ENCODE data around the gene DNALI1. TPM values are rescaled to one million over a fixed set of nuclear protein-coding genes. Genes with fewer than 3 reads are reported as not detected.
A peak's percentile ranks its signal among the peaks of the same experiment; 100 is the strongest.
"Not testable (repeated sequence)": the region's sequence is repeated elsewhere in the genome, so short reads cannot be mapped to it uniquely, and the experiment has no call there.

Gene DNALI1
- total RNA-seq = 2.0 and 3.2 TPM in 2 replicates

- peak; percentile 70 for DNase-seq (ENCODE audit: low read depth, low spot score)
Measured at GRCh38 chr1:37556712-37557196, at the start of gene DNALI1. TSS of gene DNALI1 (plus strand) at chr1:37556940. CDS start at chr1:37556995, 55 bp downstream.

- no peak for DNase-seq (ENCODE audit: low read depth, low spot score)
Measured at GRCh38 chr1:37509181-37509580, 47.6 kb upstream of the DNALI1 start.

DNA sequence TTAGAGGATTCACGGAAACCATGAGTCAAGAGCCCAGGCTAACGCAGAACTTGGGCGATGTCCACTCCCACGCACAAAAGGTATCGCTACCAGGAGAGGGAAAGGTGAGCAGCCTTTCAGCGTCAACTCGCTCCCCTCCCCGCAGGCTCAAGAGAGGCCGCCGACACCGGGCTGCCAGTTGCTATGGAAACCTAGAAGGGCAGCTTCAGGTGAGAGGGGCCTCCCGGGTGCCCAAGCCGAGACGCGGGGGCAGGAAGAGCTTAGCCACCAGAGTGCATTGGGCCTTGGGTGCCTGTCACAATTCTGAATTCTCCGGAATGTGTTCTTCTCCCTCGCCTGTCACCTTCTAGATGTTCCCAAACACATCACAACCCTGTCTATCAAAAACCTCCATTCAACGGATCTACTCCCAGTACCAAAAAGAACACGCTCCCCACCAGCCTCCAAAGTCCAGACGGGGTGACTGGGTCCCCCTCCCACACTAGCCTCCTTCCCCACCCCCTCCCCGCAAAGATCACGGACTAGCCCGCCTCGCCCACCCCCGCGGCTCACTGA, 42.9 kb upstream of the DNALI1 start:
- DNase-seq (ENCODE audit: low read depth, low spot score) = no peak

GRCh38 chr1:37514350-37515184, 42.2 kb upstream of the DNALI1 start, which contains the start of gene MEAF6:
TSS of gene MEAF6 (minus strand) at chr1:37514766. CDS start at chr1:37514746, 20 bp downstream.
- DNase-seq (ENCODE audit: low read depth, low spot score) = peak; percentile 30

DNA sequence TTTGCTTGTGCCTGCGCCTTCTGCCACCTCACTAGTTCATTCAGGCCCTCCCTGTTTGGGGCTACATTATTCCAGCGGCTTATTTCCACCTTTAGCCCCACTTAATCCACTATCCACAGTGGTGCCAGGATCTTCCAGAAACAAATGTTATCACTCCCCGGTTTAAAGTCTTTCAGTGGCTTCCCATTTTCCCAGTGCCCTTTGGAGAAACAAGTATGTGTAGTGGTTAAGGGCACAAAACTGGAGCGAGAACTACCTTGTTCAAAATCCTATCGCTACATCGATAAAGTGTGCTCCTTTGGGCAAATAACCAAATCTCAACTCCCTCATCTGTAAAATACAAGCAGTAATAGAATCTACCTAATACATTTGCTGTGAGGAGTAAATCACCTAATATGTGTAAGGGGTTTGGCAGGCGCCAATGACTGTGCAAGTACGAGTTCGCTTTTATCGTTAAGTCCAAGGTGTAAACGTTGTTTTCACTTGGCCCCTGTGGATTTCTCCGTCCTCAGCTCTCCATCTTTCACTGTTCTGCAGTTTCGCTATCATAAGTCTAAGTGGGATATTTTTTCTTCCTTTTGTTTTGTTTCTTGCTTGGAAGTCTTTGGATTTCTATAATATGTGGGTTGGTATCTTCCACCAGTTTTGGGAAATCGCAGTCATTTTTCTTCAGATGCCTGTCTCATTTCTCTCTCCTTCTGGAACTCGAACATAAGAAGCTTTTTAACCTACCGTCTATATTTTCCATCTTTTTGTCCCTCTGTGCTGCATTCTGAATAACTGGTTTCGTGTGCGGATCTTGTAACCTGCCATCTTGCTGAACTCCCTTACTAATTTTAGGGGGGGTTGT, 41.3 kb upstream of the DNALI1 start:
- DNase-seq (ENCODE audit: low read depth, low spot score) = no peak

DNA sequence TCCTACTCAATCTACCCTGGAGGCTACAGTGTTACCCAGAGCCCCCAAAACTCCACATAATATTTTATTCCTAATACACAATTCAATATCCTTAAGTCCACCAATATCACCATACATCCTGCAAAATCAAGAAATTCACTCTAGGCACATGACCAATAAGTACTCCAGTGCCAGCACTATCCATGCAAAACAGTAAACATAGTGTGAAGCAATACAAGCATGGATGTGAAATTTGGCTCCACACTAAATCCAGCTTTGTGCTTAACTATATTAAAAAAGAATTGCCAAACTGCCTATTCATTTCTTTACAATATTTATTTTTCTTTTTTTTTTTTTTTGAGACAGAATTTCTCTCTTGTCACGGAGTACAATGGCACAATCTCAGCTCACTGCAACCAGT, 39.2 kb upstream of the DNALI1 start:
- no peak for DNase-seq (ENCODE audit: low read depth, low spot score)

- not testable (repeated sequence) for DNase-seq (ENCODE audit: low read depth, low spot score)
Measured at GRCh38 chr1:37518241-37518640, 38.5 kb upstream of the DNALI1 start.

DNA sequence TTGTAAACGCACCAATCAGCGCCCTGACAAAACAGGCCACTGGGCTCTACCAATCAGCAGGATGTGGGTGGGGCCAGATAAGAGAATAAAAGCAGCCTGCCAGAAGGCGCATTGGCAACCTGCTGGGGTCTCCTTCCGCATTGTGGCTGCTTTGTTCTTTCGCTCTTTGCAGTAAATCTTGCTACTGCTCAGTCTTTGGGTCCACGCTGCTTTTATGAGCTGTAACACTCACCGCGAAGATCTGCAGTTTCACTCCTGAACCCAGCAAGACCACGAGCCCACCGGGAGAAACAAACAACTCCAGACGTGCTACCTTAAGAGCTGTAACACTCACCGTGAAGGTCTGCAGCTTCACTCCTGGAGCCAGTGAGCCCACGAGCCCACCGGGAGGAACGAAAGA, 37.8 kb upstream of the DNALI1 start:
- DNase-seq (ENCODE audit: low read depth, low spot score) = not testable (repeated sequence)

DNA sequence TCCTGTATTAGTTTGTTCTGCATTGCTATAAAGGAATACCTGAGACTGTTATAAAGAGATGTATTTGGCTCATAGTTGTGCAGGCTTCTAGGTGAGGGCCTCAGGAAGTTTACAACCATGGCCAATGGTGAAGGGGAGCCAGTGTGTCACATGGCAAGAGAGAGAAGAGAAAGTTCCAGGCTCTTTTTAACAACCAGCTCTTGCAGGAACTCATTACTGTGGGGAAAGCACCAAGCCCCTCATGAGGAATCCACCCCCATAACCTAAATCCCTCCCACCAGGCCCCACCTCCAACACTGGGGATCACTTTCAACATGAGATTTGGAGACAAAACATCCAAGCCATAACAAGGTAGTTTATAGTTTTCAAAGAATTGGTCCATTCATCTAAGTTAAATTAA, 37.1 kb upstream of the DNALI1 start:
- no peak for DNase-seq (ENCODE audit: low read depth, low spot score)

DNA sequence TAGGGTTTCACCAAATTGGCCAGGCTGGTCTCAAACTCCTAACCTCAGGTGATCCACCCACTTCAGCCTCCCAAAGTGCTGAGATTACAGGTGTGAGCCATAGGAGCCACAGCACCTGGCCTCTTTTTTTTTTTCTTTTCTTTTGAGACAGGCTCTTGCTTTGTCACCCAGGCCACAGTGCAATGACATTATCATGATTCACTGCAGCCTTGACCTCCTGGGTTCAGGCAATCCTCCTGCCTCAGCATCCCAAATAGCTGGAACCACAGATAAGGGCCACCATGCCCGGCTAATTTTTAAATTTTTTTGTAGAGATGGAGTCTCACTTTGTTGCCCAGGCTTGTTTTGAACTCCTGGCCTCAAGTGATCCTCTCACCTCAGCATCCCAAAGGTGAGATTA, 26.9 kb upstream of the DNALI1 start:
- not testable (repeated sequence) for DNase-seq (ENCODE audit: low read depth, low spot score)

GRCh38 chr1:37532418-37533156, 24.2 kb upstream of the DNALI1 start:
- DNase-seq (ENCODE audit: low read depth, low spot score) = not testable (repeated sequence)

DNA sequence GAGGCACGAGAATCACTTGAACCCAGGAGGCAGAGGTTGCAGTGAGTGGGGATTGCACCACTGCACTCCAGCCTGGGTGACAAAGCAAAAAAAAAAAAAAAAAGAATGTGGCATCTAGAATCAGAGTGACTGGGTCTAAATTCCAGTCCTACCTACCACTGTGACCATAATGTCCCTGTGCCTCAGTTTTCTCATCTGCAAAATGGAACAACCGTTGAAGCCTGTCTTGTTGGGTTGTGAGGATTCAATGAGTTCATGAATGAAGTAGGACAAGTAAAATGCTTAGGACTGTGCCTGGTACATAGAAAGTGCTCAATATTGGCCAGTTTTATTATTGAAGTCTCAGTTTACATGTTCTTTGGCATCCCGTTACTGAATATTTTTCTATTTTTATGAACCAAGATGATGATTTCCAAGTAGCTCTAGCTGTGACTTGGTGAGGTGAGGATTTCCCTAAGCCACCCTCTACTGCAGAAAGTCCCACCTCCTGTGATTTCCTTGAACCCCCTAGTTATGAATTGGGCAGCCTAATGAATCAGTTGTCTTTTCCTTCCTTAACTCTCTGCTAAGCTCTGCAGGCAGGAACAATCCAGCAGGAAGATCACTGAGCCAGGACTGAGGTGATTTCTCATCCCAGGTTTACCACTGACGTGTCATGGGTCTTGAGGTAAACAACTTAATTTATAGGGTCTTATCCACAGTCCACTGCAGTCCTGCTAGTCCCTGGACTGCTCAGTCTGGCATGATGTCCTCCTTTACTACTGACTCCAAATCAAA, 23.2 kb upstream of the DNALI1 start:
- no peak for DNase-seq (ENCODE audit: low read depth, low spot score)

DNA sequence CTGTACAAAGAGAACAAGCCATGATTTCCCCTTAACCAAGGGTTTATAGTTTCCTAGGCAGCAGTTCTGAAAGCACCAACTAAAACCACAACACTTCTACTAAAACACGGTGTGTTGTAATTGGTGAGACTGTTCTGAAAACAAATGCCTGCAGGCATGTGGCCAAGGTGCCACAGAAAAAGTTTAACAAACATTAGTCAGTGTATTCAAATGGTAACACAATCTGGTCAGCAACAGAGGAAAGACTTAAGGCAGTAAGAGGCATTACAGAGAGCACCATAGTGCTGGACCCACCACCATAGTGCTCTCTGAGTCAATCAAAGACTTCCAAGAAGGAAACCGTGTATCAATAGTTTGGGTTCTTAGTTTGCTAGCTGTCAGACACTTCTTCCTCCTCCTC, 19.4 kb upstream of the DNALI1 start:
- no peak for DNase-seq (ENCODE audit: low read depth, low spot score)

- DNase-seq (ENCODE audit: low read depth, low spot score) = not testable (repeated sequence)
Measured at GRCh38 chr1:37539154-37539553, 17.6 kb upstream of the DNALI1 start.

GRCh38 chr1:37540036-37540785, 16.5 kb upstream of the DNALI1 start:
- no peak for DNase-seq (ENCODE audit: low read depth, low spot score)

DNA sequence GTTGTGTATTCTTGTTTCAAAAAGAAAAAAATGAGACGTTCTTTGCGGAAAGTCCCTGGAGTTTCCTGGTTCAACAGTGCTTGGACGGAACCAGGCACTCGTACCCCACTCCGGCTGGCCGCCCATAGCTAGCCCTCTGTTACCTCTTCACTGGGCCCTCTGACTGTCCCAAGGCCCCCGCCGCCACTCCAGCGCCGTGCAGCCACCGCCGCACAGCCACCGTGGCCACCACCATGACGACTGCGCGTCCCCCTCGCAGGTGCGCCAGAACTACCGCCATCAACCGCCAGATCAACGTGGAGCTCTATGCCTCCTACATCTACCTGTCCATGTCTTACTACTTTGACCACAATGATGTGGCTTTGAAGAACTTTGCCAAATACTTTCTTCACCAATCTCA, 12.2 kb upstream of the DNALI1 start:
- DNase-seq (ENCODE audit: low read depth, low spot score) = no peak

- no peak for DNase-seq (ENCODE audit: low read depth, low spot score)
Measured at GRCh38 chr1:37545019-37545418, 11.7 kb upstream of the DNALI1 start.

GRCh38 chr1:37549341-37549740, 7.4 kb upstream of the DNALI1 start:
- DNase-seq (ENCODE audit: low read depth, low spot score) = no peak

DNA sequence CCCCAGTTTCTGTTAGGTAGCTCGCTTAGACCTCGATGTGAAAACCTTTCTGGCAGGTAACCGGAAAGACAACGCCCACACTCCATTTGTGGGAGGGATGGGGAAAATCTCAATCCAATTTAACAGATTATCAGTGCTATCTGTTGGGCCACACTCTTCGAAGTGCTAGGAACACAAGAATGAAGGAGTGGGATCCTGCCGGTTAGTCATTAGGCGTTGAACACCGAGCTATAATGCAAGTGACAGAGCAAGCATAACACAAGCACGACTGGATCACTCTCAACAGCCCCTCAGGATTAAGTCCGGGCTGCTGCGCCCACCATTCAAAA, 3.2 kb upstream of the DNALI1 start:
- DNase-seq (ENCODE audit: low read depth, low spot score) = no peak

All from pulmonary artery endothelial cell (primary cell).